BE2C (cell line): Measurements from ENCODE around the gene KCTD21.

Experiments
- DNase-seq: peaks from one replicate; pipeline ENCODE4 v3.0.0-alpha.2; 2020
- H3K27me3 ChIP-seq: fragments of 250-450 bp; sonication (Bioruptor Pico); 2 replicates; pipeline ENCODE4 v1.5.1; 2020; ENCODE audit warnings: mild to moderate bottlenecking
- H3K36me3 ChIP-seq: fragments of 250-450 bp; sonication (Bioruptor Pico); 2 replicates; pipeline ENCODE4 v1.5.1; 2020; ENCODE audit warnings: mild to moderate bottlenecking
- H3K4me1 ChIP-seq: fragments of 250-450 bp; sonication (Bioruptor Pico); 2 replicates; pipeline ENCODE4 v1.5.1; 2020
- H3K4me3 ChIP-seq: 2 replicates; pipeline ENCODE4 v1.5.1; 2011; ENCODE audit warnings: low read depth, low read length
- H3K9me3 ChIP-seq: fragments of 250-450 bp; sonication (Bioruptor Pico); 2 replicates; pipeline ENCODE4 v1.5.1; 2020
- TF ChIP-seq, protein P1 (sequence below): IDR thresholded peaks from 2 replicates; pipeline ENCODE4 v1.5.1; 2012; ENCODE audit warnings: mild to moderate bottlenecking, low read depth, low read length

KCTD21 gene

DNA sequence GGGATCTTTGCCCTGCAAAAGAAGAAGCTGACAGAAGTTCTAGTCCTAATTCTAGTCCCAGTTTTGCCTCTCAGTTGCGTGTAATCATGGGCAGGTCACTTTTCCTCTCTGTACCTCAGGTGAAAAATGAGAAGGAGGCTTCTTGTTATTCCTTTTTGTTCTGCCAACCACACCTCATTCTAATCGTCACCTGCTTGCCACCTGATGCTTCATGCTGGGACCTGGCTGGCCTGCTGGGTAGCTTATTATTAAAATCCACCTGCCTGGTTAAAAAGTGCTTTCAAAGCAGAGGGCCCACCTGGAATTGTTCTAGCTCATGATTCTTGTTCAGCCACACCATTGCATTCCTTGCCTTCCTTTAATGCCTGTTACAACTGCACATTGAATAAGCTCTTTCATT, 40.6 kb downstream of the KCTD21 start:
- Histone ChIP-seq H3K27me3 (no peaks in the 10 kb centered on the region), H3K4me3 (no peak overlapping the region), H3K36me3 (no peaks in the 10 kb centered on the region), H3K4me1 (peaks cover 14% of the 10 kb centered on the region; the same call in 1 of the 2 replicates), H3K9me3 (no peaks in the 10 kb centered on the region)
- no peak for DNase-seq
- TF ChIP-seq, protein P1, sequence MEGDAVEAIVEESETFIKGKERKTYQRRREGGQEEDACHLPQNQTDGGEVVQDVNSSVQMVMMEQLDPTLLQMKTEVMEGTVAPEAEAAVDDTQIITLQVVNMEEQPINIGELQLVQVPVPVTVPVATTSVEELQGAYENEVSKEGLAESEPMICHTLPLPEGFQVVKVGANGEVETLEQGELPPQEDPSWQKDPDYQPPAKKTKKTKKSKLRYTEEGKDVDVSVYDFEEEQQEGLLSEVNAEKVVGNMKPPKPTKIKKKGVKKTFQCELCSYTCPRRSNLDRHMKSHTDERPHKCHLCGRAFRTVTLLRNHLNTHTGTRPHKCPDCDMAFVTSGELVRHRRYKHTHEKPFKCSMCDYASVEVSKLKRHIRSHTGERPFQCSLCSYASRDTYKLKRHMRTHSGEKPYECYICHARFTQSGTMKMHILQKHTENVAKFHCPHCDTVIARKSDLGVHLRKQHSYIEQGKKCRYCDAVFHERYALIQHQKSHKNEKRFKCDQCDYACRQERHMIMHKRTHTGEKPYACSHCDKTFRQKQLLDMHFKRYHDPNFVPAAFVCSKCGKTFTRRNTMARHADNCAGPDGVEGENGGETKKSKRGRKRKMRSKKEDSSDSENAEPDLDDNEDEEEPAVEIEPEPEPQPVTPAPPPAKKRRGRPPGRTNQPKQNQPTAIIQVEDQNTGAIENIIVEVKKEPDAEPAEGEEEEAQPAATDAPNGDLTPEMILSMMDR = no peak

DNA sequence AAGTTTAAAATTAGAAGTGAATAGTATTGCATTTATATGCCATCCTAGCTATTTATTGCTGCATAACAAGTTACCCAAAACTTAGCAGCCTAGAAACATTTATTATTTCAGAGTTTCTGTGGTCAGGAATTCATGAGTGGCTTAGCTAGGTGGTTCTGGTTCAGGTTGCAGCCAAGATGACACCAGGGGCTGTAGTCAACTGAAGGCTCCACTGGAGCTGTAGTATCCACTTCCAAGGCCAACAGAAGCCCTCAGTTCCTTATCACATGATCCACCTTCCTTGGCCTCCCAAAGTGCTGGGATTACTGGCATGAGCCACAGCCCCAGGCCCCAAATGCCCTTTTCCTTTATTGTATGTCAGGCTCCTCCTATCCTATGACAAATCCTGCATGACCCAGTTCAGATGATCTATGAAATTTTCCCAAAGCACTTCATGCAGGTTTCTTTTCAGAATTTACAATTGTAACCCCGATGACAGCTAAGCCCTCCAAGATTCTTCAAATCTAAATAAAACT, 42.9 kb downstream of the KCTD21 start:
- Histone ChIP-seq H3K4me3 (no peak overlapping the region), H3K27me3 (no peaks in the 10 kb centered on the region), H3K9me3 (no peaks in the 10 kb centered on the region), H3K4me1 (no peaks in the 10 kb centered on the region; the same call in 1 of the 2 replicates), H3K36me3 (no peaks in the 10 kb centered on the region)
- TF ChIP-seq, protein P1 = no peak
- no peak for DNase-seq

DNA sequence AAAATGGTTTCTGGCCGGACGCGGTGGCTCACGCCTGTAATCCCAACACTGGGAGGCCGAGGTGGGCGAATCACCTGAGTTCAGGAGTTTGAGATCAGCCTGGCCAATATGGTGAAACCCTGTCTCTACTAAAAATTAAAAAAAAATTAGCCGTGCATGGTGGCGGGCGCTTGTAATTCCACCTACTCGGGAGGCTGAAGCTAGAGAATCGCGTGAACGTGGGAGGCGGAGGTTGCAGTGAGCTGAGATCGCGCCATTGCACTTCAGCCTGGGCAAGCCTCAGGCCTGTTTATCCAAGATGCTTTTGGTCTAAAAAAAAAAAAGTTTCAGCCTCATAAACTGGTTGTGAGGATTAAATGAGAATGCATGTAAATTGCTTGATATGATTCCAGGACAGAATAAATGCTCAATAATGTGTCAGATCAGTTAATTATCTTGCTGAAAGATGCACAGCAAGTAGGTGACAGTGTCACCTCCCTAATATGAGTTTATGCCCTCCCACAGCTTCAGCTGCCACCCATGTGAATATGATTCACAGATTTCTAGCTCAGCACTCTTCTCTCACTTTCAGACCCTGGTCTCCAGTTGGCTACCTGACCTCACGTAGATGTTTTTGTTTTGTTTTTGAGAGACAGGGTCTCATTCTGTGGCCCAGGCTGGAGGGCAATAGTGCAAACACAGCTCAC, 47.9 kb downstream of the KCTD21 start:
- no peak for DNase-seq
- no peak overlapping the region; the same call in 1 of the 2 replicates for H3K4me3 ChIP-seq
- TF ChIP-seq, protein P1 = no peak
- H3K36me3 ChIP-seq = peaks cover 10% of the 10 kb centered on the region; the same call in 1 of the 2 replicates
- peaks cover 2% of the 10 kb centered on the region; the same call in 1 of the 2 replicates for H3K4me1 ChIP-seq
- H3K27me3 ChIP-seq = no peaks in the 10 kb centered on the region
- no peaks in the 10 kb centered on the region for H3K9me3 ChIP-seq

DNA sequence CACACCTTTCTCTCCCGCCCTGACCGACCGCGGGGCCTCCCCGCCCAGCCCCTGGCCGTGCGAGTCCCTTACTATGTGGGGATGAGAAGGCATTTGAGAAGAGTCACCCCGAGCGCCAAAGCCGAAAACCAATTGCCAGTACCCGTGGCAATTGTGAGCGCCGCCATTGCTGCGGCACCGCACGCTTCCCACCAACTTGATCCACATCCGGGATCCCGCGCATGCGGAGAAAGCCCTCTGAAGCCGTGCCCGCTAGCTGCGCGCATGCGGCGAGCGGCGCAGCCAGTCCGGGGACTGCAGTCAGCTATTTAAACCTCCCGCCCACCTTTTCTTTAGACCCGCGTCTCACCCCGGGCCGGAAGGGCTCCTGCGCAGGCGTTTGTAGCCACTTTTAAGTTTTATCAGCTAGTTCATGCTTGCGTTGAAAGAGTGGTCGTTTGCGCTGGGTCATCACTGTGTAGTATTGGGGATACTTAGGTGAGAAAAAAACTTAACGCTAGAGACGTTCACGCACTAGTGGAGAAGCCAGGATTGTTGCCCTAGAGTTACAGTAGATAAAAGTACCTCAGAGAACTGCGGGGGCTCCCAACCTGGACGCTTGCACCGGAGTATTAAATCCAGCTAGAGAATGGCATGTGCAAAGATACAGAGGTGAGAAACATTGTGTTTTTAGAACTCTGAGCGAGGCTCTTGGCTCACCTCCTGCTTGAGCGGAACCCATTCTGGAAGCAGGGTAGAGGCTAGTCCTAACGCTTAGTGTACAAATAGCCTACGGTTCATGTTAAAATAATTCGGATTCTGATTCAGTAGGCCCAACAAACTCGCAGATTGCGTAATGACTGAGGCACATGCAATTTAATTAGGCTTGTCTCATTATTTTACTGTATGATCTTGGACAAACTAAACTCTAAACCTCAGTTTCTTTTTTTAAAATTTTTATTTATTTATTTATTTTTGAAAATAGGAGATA, 48.7 kb downstream of the KCTD21 start, which contains the start of gene ALG8:
Gene ALG8, minus strand, starts transcription at position 205 of the 970 bp plus-strand sequence. Its CDS starts 38 bp downstream, at position 167.
- TF ChIP-seq, protein P1 = no peak
- Histone ChIP-seq H3K9me3 (no peaks in the 10 kb centered on the region), H3K4me3 (peak within 1 kb of the TSS; percentile 74), H3K27me3 (no peaks in the 10 kb centered on the region), H3K36me3 (peaks cover 15% of the 10 kb centered on the region), H3K4me1 (peaks cover 2% of the 10 kb centered on the region; the same call in 1 of the 2 replicates)
- peak; percentile 96 for DNase-seq

DNA sequence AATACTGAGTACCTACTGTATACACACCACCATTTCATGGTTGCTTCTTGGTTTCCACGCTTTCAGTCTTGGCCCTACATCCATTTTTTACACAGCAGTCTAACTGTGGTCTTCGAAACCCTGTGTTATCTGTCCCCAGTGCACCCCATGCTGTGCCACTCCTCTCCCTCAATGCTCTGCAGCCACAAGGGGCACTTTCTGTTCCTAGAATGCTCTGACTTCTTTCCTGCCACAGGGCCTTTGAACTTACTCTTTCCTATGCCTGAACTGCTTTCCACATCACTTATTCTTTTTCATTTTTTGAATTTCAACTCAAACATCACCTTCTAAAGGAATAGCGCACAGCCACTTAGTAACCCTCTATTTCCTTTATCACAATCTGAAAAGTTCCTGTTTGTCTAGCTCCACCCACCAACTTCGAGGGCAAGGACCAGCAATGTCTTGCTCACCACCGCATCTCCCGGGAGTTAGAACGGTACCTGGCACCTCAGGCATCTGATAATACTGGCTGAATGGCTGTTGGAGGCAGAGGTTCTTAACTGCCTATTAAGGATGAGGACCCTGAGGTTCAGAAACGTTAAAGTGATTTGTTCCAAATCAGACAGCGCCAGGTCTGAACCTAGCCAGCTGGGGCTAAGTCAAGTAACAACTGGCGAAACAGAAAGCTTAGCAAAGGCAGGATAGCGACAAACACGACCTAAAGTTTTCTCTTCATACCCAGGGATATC, 49.6 kb downstream of the KCTD21 start:
- Histone ChIP-seq H3K4me1 (peaks cover 2% of the 10 kb centered on the region; the same call in 1 of the 2 replicates), H3K27me3 (no peaks in the 10 kb centered on the region), H3K4me3 (peak overlapping the region; percentile 74), H3K36me3 (peaks cover 22% of the 10 kb centered on the region), H3K9me3 (no peaks in the 10 kb centered on the region)
- DNase-seq = peak; percentile 18
- TF ChIP-seq, protein P1 = no peak
